NCI-H146 (cell line): Measurements from ENCODE around the gene PLPP7.
"Not testable (repeated sequence)": the region's sequence is repeated elsewhere in the genome, so short reads cannot be mapped to it uniquely, and the experiment has no call there.

Experiments used
- DNase-seq: peaks from one replicate; lab custom pipeline; 2025; lab: John Stamatoyannopoulos, UW

The PLPP7 gene

DNA sequence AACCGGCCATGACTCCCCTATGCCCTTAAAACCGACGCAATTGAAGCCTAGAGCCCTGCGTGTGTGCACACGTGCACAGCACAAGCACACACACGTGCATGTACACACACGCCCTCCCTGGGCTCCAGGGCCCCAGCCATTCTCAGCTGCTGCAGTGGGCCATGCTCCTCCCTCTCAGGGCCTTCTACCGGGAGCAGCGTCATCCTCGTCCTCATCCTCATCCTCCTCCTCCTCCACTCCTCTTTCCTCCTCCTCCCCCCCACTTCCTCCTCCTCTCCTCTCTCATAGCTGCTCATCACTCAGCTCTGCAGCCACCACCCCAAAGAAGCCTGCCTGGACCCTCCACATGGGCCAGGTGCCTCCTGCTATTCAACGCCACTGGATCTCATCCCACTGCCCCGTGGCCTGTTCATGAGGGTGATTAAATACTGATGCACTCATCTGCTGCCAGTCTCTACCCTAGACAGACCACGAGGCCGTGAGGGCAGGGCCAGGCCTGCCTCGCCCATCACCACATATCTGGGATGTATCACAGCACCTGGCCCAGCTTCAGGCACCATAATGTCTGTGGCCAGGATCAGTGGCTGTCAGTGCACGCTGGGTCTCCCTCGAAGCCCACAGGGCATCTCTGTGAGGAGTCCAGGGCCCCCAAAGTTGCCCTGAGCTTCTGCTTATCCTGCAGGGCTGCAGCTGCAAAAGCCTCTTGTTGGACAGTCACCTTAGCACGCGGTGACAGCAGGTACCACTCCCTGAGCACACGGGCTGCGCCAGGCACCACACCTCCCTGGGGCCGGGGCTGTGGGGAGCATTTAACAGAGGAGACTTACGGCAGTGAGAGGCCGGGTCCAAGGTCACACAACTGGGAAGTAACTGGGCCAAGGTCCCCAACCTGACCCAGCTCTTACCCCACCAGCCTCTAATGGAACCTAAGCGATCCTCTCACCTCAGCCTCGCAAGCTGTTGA is 23.0 kb upstream of the PLPP7 start:
- DNase-seq: no peak

DNA sequence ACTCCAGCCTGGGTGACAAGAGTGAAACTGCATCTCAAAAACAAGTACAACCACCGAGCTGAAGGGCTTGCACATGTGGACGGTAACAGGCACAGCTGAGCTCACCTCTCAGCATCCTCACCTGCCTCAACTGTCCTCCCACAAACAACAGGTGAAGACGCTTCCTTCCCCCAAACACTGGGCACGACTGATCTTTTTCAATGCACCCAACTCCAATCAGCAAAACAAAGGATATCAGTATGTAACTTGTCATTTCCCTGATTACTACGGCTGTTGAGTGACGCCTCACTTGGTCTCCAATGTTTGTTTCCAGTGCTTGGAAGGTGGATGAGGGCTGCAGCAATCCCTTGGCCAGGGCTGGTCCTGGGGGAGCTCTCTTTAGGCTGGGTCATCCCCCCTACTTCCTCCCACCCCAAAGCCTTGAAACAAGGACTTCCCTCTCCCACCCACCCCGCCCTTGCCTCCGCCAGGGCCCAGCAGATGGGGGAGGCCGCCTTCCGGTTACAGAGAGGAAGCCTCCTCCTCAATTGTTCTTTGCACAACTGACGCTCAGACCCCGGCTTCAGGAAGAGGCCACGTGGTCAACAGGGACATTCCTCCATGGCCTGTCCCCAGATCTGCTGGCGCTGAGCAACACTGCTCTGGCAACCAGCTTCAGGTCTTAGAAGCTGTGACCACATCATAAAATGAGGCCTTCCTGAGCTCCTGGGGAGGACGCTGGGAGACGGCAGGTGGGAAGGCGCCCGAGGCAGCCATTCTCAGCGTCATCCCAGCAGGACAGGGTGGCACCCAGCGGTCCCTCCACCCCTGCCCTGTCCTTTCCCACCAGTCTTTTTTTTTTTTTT is 19.1 kb upstream of the PLPP7 start:
- peak; percentile 16 for DNase-seq

DNA sequence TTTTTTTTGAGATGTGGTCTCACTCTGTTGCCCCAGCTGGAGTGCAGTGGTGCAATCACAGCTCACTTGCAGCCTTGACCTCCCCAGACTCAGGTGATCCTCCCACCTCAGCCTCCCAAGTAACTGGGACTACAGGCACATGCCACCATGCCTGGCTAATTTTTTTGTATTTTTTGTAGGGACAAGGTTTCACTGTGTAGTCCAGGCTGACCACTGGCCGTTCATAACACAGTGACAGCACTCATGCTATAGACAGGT is 18.6 kb upstream of the PLPP7 start:
- not testable (repeated sequence) for DNase-seq

DNA sequence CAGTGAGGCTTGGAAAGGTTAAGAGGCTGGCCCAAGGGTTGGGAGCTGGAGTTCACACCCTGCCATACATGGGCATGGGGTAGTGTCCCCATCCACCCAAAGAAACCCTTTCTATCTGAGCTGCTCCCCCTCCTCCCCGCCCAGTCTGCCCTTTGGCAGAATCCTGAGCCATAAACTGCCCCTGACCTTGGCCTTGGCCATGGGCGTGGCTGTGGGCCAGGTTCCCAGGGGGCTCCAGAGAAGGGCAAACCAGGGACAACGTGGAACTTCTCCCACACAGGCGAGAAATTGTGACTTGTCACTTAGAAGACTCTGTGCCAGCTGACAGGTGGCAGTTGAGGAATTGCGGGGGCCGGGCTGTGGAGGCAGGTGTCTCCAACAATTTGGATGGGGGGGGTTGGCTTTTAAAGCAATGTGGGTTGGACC is 18.0 kb upstream of the PLPP7 start:
- no peak for DNase-seq

DNA sequence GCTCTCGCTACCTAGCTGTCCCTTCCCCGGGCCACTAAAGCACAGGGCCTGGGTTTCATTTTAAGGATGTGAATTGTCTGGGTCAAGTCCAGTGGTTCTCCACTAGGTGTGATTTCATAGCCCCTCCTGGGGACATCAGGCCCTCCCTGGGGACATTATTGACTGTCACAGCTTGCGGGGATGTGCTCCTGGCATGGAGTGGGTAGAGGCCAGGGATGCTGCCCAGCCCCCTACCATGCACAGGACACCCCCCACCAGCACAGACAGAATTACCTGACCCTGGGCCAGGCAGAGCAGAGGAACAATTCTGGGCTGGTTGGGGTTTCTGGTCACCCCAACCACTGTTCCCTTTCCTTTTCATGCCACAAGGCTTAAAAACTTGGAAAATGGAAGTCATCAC is 17.3 kb upstream of the PLPP7 start:
- DNase-seq: no peak

DNA sequence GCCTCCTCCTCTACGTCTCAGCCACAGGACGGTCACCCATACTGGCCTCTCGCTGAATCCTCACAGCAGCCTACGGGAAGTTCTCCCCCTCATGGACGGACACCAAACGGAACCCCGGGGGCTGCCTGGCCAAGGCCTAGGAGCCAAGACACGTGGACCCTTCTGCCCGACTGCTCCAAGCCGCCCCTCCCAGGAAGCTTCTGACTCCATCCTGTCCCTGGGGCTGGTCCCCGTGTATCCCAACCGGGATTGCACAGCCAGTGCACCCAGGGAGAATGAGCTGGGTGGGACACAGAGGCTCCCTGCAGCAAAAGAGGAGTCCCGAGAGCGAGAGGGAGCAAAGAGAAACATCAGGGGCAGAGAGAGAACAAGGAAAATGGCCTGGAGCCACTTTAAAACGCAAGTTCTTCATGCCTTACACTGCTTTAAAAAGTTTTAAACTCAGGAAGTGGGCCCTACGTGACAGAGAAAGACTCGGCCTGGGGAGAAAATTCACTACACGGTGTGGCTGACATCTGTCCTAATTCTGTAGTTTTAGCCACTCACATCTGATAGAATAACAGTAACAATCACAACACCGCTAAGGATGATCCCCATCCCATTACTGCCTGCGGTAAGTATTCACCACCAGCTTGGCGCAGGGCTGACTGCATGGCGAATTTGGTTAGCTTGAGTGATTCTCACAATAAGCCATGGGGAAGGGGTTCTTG is 16.2 kb upstream of the PLPP7 start:
- DNase-seq: no peak

DNA sequence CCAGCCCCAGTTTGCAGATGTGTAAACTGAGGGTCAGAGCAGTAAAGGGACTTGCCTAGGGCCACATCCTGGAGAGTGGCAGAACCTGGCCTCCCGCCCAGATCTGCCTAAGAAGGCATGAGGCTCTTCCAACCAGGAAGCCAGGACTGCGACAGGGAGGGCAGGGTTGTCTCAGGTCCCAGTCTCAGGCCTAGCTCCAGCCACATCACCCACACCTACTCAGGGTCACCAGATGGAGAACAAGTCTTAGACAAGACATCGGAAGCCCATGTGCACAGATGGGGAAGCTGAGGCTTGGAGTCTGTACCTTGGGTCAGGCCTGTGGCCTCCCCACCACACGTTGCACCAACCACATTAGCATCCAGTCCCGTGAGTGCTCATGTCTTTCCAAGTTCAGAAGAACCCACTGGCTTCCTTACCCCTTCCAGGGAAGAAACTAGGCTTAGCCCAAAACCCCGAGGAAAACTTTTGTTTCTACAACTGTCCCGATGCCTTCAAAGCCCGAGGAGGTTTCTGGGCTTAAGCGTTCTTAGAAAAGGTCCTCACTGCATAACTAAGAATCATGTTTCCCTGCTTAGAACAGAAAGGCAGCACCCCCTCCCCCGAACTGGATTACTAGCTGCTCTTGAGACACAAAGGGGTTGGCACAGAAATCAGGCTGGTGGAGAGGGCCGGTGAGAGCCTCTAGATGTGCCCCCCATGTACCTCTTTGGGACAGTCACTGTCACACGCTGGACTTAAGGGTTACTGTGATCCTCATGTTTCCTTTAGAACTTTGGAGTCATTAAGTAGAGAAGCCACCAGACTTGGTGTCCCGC is 15.5 kb upstream of the PLPP7 start:
- no peak for DNase-seq

DNA sequence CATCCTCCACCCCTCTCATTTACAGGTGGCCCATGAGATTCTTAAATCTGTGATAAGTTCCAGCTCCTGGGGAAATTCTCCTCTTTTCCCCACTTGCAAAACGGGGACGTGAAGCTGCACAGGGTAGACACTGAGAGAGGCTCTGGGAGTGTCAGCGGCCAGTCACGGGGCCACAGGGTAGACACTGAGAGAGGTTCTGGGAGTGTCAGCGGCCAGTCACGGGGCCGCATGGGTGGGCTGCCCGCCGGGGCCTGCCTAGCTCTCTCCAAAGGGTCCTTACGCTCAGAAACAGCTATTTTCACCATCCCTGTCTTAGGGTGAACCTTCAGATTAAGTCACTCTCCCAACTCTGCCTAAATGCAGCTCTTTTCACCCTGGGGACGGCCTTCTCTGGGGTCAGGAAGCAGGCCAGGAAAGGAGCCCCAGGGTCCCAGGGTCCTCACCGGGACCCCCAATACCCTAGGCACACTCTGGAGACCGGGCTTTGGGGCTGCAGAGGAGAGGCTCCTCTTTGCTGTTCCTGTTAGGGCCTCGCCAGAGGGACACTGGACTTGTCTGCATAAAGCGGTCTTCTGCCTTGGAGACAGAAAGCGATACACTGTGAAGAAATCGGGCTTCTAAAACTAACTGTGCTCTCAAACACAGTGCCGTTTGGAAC is 14.7 kb upstream of the PLPP7 start:
- no peak for DNase-seq

DNA sequence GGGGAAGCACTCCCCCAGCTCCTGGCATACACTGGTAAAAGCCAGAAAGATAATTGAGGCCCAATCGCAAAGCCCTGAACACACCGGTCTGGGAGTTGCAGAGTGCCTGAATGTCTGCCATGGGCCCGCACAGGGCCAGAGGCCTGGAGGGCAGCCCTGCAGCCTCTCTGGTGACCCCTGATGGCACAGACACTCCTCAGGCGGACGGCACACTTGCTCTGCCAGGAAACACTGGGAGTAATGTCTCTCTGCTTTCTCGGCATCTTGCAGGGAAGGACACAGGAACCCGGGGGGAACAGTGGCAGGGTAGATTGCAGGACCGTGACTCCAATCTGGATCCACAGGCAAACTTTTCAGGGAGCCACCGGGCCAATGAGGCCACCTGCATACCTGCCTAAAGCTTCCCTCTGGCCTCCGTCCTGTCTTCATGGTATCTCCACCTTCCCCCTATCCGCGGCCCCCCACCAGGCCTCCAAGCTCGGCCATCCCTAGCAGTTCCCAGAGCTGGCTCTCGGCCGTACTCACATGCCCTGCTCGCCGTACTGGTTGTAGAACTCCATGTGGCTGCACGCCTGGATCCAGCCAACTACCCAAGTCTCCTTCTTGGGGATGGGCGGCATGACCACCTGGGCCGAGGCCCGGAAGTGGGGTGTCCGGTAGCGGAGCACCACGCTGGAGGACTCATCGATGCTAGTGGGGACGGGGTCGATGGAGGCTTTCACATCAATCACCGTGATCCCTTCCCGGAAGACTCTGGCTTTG is 14.0 kb upstream of the PLPP7 start:
- no peak for DNase-seq

DNA sequence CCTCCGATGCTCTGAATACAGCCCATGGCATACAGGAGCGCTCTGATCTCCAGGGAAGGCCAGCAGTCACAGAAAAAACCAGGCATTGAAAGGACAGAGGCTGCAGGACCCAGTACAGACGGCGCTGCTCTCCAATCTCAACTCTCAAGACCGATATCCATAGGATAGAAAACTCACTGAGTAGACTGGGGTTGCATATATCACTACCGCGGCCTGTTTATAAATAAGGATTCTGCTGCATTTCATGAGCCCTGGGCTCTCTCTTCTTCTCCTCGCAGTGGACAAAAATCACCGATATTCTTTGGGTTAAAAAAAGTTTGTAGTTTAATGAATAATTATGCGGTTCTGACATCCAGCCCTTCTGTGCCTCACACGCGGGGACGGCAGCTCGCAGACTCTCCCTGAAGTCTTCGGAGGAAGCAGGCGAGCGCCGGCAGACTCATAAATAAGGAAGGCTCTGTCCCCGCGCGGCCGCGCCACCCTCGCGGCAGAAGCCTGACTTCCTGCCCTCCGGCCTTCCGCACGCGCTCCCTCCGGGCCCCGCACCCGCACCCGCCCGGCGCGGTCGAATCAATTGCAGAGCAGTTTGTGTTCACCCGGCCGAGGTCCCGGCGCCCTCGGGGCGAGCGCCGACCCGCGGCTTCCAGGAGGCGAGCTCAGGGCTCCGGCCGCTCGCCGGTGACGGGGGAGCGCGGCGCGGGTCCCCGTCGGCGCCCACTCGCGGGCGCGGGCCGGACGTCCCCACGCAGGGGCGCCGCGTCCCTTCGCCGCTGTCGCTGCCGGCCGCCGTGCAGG is 13.2 kb upstream of the PLPP7 start, which contains the start of gene FAM78A:
Gene FAM78A (minus strand): TSS at position 417 of the 795 bp plus-strand sequence. CDS start 331 bp downstream, at position 86.
- DNase-seq: no peak

DNA sequence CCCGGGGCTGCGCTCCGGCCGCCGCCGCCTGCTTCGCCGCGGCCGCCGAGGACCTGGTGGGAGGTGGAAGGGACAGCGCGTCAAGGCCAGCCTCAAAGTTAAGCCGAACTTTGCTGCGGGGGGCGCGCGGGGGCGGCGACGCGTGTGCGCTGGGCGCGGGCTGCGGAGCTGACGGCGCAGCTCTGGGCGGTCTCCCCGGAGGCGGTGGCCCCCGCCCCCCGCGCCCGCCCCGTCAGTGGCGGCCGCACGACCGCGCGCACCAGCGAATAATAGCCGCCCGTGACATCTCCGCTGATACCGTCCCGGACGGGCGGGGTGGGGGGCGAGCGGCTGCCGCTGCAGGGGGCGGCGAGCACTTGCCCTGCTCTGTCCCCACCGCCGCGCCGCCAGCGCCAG is 12.6 kb upstream of the PLPP7 start:
- no peak for DNase-seq

DNA sequence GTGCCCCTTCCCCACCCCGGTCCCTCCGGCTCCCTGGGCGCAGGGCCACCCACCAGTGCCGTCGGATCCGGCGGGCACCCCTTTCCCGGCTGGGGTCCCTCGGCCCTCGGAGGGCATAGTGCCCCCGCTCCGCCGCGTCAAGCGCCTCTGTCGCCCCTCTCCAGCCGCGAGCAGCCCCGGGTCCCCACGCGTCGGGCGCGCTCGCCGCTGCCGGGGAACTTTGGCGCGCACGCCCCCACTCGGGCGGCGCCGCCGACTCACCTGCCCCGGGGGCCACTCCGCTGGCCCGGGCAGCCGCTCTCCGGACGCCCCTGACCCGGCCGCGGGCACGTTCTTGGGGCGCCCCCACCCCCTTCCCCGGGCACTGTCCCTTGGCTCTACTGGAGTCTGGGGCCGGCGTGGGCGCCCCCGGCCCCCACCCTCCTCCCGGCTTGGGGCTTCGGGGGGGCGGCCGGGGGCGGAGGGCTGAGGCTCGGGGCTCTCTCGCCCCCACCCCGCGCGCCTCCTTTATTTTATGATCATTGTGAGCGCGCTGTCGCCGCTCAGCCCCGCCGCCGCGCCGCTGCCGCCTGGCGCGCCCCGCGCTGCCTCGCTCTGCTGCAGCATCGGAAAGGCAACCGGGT is 12.1 kb upstream of the PLPP7 start:
- no peak for DNase-seq

DNA sequence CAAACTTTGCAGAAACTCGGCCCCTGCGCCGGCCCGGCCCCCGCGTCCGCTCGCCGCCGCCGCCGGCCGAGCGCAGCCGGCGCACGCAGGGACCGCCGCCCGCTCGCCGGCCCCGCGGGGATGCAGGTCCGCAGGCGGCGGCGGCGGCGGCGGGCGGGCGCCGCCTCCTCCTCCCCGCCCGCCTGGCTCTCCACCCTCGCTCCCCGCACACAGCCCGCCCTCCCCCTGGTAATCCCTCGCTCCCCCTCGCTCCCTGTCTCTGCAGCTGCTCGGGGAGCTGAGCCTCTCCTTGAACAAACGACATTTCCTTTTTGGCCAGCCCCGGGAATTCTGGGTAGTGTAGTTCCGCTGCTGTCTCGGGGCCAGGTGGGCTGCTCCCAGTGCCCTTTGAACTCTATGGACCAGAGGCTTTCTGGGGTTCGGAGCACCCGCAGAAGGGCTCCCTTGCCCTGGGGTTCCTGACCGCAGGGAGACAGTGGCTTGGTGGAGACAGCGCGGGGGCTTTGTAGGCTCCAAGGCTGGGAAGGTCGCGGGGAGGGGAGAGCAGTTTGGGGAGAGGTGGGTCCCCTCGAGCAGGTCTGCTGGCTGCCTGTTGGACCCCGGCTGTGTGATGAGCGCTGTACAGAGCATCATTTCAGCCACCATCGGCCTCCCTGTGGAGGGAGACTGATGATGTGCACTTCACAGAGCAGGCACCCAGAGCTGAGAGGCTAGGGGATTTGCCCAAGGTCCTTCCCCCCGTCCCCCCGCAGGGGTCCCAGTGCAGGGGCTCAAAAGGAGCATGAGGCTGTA is 11.4 kb upstream of the PLPP7 start:
- DNase-seq: peak; percentile 81

DNA sequence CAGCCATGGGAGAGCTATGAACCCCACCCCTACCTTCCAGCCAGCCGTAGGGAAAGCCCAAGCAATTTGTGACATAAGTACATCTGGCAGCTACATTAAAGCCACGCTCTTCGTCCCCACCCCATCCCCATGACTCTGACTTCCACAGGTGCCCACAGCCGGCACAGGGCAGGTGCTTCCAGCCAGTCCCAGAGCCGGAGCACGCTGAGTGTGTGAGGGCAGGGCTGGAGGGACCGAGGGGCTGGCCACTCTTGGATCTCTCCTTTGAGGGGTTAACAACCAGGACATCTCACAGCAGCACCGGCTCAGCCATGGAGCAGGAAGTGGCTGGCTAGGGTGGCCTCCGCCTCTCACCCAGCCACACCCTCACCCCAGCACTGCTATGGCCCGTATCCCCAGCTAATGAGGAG is 10.8 kb upstream of the PLPP7 start:
- no peak for DNase-seq

DNA sequence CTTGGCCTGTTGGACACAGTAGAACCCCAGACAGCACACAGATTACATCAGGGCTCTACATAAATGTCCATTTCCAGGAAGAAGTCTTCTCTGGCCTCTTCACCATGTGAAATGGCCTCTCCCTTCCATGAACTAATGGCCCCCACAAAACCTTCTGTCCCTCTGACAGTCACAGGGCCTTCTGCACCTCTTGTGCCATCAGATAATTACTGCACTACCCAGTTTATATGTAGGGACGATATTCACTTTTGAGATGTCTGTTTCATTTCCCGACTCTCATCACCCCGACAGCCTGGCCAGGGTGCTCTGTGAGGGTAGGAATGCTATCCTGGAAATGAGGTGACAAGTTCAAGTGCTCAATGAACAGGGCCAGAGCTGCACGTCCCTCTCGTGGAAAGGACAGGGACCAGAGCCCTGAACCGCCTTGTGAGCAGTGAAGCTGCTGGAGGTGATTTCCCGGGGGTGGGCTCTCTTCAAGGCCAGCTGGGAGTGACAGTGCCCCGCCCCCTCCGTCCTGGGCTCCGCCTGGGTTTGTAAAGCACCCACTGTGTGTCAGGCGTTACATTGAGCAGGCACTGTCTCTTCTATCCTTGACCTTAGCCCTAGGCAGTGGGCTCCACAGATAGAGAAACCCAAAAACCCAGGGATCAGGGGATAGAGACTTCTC is 10.2 kb upstream of the PLPP7 start:
- no peak for DNase-seq

DNA sequence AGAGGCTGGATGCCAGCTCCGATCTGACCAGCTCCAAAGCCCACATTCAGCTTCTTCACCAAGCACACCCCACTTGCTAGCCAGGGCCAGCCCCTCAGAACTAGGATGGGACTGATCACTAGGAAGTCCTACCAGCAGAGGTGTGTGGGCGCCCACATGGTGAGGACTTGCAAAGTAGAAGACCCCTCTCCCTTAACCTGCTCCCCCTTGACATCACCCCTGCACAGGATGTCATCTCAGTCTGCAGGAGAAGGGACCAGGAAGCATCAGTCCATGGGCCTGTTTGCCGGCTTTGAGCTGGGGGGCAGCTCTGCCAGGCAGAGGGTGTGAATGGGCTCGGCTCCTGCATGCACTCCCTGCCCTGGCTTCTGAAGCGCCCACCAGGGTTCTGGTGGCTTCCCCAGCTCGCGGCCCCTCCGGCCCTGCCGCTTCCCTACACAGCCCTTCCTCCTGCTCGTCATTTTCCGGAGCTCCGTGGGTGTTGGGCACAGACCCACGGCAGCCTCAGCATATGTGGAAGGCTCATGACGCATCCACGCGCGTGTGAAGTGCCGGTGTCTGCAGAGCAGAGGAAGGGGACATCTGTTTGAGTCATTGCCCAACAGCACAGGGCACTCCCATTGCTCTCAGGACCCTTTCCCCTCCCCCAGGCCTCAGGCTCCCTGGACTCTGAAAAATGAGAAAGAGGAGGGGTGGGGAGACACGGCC is 9.5 kb upstream of the PLPP7 start:
- DNase-seq: no peak

DNA sequence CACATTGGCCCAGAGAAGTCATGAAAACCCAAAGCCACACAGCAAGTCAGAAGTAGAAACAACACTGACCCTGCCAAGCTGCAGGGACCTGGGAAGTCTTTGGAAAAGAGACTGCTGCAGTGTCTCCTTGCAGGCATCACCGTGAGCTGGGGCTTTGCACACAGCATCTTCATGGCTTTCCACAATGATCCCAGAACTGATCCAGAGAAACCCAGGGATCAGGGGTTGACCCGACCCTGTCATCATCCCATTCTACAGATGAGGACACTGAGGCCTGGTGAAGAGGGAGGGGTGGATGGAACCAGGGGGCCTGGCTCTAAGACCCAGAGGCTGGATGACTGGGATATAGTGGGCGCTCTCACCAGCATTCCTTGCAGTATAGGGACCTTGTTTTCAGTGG is 8.9 kb upstream of the PLPP7 start:
- no peak for DNase-seq
